LNCAP (cell line): ENCODE data around the gene FAM162A.

Experiments used
- CTCF ChIP-seq: fragments of 450-650 bp; IDR thresholded peaks from 2 replicates; pipeline ENCODE4 v1.5.1; 2017; ENCODE audit warnings: mild to moderate bottlenecking

FAM162A gene

GRCh38 chr3:122365073-122365472 is 18.9 kb upstream of the FAM162A start:
- TF ChIP-seq CTCF = no peak

- no peak for TF ChIP-seq CTCF
Measured at GRCh38 chr3:122366379-122366749, 17.6 kb upstream of the FAM162A start.

- no peak for TF ChIP-seq CTCF
Measured at GRCh38 chr3:122374034-122374433, 9.9 kb upstream of the FAM162A start.

GRCh38 chr3:122377975-122378374 is 6.0 kb upstream of the FAM162A start:
- TF ChIP-seq CTCF = no peak

- TF ChIP-seq CTCF = no peak
Measured at GRCh38 chr3:122382888-122383666, 905 bp upstream of the FAM162A start, which contains the start of gene MIX23. TSS of gene MIX23 (minus strand) at chr3:122383231. CDS start at chr3:122383224, 7 bp downstream.

- TF ChIP-seq CTCF = no peak; the same call in 1 of the 2 replicates
Measured at GRCh38 chr3:122387709-122388108, 3.7 kb downstream of the FAM162A start.

GRCh38 chr3:122389197-122389596 is 5.2 kb downstream of the FAM162A start:
- no peak for TF ChIP-seq CTCF

GRCh38 chr3:122389892-122390291 is 5.9 kb downstream of the FAM162A start:
- no peak for TF ChIP-seq CTCF
